ENCODE measurements around the gene SIGLEC7.

SIGLEC7 gene

DNA sequence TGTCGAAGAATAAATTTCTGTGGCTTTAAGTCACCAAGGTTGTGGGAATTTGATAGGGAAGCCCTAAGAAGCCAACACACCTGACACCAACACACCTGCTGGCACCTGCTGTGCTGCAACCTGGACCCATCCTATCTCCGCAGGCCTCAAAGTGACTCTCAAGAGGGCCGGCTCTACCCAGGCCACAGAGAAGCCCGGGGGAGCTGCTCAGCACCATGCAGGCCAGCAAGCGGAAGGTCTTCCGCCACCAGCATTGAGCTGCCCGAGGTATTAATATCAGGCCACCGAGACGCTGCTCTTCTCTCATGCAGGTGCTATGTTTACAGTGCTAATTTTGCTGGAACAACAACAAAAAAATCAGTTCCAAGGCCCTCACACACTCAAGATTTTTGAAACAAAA, 50.6 kb downstream of the SIGLEC7 start:
- Histone ChIP-seq H3K27me3 (replicated peaks; ENCODE audit: control insufficient read depth, insufficient read depth, low read length) (no peaks in the 10 kb centered on the region; the same call in 1 of the 2 replicates), H3K4me3 (replicated peaks; ENCODE audit: low read depth, low read length) (no peak overlapping the region), H3K36me3 (ENCODE audit: control insufficient read depth, insufficient read depth, low read length) (no peaks in the 10 kb centered on the region)
- no peak for DNase-seq (ENCODE audit: extremely low read depth, insufficient read length)
- TF ChIP-seq, protein P1, sequence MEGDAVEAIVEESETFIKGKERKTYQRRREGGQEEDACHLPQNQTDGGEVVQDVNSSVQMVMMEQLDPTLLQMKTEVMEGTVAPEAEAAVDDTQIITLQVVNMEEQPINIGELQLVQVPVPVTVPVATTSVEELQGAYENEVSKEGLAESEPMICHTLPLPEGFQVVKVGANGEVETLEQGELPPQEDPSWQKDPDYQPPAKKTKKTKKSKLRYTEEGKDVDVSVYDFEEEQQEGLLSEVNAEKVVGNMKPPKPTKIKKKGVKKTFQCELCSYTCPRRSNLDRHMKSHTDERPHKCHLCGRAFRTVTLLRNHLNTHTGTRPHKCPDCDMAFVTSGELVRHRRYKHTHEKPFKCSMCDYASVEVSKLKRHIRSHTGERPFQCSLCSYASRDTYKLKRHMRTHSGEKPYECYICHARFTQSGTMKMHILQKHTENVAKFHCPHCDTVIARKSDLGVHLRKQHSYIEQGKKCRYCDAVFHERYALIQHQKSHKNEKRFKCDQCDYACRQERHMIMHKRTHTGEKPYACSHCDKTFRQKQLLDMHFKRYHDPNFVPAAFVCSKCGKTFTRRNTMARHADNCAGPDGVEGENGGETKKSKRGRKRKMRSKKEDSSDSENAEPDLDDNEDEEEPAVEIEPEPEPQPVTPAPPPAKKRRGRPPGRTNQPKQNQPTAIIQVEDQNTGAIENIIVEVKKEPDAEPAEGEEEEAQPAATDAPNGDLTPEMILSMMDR (IDR thresholded peaks at IDR 0.05; ENCODE audit: insufficient read depth, low read length, poor library complexity, severe bottlenecking) = no peak

DNA sequence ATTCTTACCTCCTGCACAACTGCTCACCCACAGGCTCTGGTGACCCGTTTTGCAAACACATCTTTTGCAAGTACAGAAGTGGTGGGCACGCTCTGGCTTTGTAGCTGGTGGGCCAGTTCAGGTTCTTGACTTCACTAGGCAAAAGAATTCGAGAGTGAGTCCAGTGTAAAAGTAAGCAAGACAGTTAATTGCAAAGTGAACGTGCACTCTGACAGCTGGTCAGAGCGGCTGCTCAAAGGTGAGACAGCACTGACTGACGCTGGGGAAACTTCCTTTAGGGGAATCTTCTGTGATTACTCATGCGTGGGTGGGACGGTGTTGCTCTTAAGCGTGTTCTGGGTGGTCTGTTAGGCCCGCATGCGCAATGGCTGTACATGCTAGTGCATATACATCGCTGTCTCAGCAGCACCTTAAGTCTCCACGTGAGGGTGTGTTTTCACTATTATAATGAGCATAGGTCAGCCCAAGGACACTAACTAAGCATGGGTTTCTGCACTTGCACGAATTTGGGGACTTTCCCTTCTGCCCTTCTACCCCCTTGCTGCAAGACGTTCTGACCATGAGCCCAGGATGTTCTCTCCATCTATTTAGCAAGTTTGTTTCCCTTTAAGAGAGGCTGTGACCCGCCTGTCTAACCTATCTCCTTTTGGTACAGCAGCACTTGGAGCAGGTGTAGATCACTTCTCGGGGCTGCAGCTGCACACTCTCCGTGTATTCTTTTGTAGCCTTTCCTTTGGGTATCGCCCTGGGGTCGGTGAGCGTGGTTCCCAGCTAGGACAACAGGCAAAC, 52.6 kb downstream of the SIGLEC7 start:
- H3K27me3 ChIP-seq (replicated peaks; ENCODE audit: control insufficient read depth, insufficient read depth, low read length) = no peaks in the 10 kb centered on the region; the same call in 1 of the 2 replicates
- DNase-seq (ENCODE audit: extremely low read depth, insufficient read length) = no peak

DNA sequence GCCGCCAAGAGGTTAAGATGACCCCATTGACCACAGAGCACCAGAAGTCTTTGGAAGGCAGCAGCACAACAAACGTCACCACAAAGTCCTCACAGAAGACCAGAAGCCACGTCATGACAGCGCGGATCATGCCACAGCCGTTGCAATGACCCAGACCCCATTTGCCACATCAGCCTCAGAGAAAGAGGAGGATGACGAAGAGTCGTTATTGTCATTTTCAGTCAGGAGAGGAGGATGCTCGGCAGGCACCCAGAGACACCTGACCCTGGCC, 53.1 kb downstream of the SIGLEC7 start:
- Histone ChIP-seq H3K27me3 (replicated peaks; ENCODE audit: control insufficient read depth, insufficient read depth, low read length) (no peaks in the 10 kb centered on the region; the same call in 1 of the 2 replicates), H3K4me3 (replicated peaks; ENCODE audit: low read depth, low read length) (no peak overlapping the region), H3K36me3 (ENCODE audit: control insufficient read depth, insufficient read depth, low read length) (no peaks in the 10 kb centered on the region)
- TF ChIP-seq, protein P1 (IDR thresholded peaks at IDR 0.05; ENCODE audit: insufficient read depth, low read length, poor library complexity, severe bottlenecking) = no peak
- no peak for DNase-seq (ENCODE audit: extremely low read depth, insufficient read length)

More for the DNA sequence above, 52.6 kb downstream of the SIGLEC7 start:
- TF ChIP-seq, protein P1 (IDR thresholded peaks at IDR 0.05; ENCODE audit: insufficient read depth, low read length, poor library complexity, severe bottlenecking) = no peak
- Histone ChIP-seq H3K36me3 (ENCODE audit: control insufficient read depth, insufficient read depth, low read length) (no peaks in the 10 kb centered on the region), H3K4me3 (replicated peaks; ENCODE audit: low read depth, low read length) (no peak overlapping the region; the same call in 1 of the 2 replicates)

DNA sequence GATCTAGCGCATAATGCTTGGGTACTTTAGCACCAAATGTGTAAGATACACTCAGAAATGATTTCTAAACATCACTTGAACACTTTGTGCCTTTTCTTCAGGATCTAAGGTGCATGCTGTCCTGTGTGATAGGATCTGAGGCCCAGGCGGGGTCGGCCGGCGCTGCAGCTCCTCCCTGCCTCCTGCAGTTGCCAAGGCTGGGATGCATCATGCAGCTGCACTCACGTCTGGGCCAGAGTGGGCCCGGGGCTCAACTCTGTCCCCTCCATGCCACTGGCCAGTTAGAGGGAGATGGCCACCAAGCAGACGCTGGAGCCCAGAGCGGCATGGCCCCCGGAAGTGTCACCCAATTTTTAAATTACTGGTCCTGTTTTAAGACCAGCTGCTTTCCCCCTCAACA, 53.5 kb downstream of the SIGLEC7 start:
- TF ChIP-seq, protein P1 (IDR thresholded peaks at IDR 0.05; ENCODE audit: insufficient read depth, low read length, poor library complexity, severe bottlenecking) = no peak
- no peaks in the 10 kb centered on the region; the same call in 1 of the 2 replicates for H3K27me3 ChIP-seq (replicated peaks; ENCODE audit: control insufficient read depth, insufficient read depth, low read length)

DNA sequence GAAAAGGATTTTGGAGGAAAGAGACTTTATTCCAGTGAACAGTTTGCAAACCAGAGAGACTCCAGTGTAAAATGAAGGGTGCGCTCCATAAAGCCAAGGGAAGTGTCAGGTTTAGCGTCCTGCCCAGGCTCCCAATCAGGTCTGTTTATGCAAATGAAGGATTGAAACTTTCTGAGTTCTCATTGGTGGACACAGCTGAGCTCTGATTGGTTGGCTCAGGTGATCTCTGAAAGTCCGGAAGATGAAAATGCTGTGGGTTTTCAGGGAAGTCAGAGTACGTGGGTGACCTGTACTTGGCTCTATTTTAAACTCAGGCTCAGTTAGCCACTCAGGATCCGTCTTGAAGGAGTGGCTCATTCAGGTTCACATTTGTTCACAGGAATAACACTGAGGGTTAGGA, 54.1 kb downstream of the SIGLEC7 start:
- H3K36me3 ChIP-seq (ENCODE audit: control insufficient read depth, insufficient read depth, low read length) = no peaks in the 10 kb centered on the region
- H3K27me3 ChIP-seq (replicated peaks; ENCODE audit: control insufficient read depth, insufficient read depth, low read length) = no peaks in the 10 kb centered on the region; the same call in 1 of the 2 replicates
- TF ChIP-seq, protein P1 (IDR thresholded peaks at IDR 0.05; ENCODE audit: insufficient read depth, low read length, poor library complexity, severe bottlenecking) = no peak
- DNase-seq (ENCODE audit: extremely low read depth, insufficient read length) = no peak
- no peak overlapping the region for H3K4me3 ChIP-seq (replicated peaks; ENCODE audit: low read depth, low read length)

More for the DNA sequence above, 53.5 kb downstream of the SIGLEC7 start:
- Histone ChIP-seq H3K36me3 (ENCODE audit: control insufficient read depth, insufficient read depth, low read length) (no peaks in the 10 kb centered on the region), H3K4me3 (replicated peaks; ENCODE audit: low read depth, low read length) (no peak overlapping the region)
- no peak for DNase-seq (ENCODE audit: extremely low read depth, insufficient read length)
